Keratinocyte (primary cell): ENCODE data around the gene ARL15. TPM values are rescaled to one million over a fixed set of nuclear protein-coding genes. Genes with fewer than 3 reads are reported as not detected.

Source experiments
- DNase-seq: peaks from one replicate; pipeline ENCODE4 v3.0.0-alpha.2; 2011; ENCODE audit warnings: low read depth, missing footprints, low spot score
- FAIRE-seq: peaks from 2 replicates; lab custom pipeline; 2011; peaks lifted over from hg19 to GRCh38; lab: Jason Lieb, UNC
- H2AFZ ChIP-seq: 2 replicates; pipeline ENCODE4 v1.6.0; 2012; ENCODE audit warnings: low read length, control low read depth, inconsistent platforms; ENCODE audit not compliant: control insufficient read depth
- H3K27ac ChIP-seq: 2 replicates; pipeline ENCODE4 v1.5.1; 2011; ENCODE audit warnings: low read length; ENCODE audit not compliant: control insufficient read depth, insufficient read depth
- H3K27me3 ChIP-seq: 3 replicates; pipeline ENCODE4 v1.6.0; 2011; ENCODE audit warnings: low read length; ENCODE audit not compliant: control insufficient read depth, insufficient read depth; ENCODE audit errors: extremely low read depth
- H3K36me3 ChIP-seq, 2 experiments: 2 replicates in 1 of 2; 3 replicates in 1 of 2; pipeline ENCODE4 v1.5.1; 2011; ENCODE audit warnings: low read length in 2 of 2, mild to moderate bottlenecking in 1 of 2; ENCODE audit not compliant: control insufficient read depth in 2 of 2, insufficient read depth in 2 of 2; ENCODE audit errors: extremely low read depth in 1 of 2
- H3K4me1 ChIP-seq: 3 replicates; pipeline ENCODE4 v1.5.1; 2011; ENCODE audit warnings: low read length; ENCODE audit not compliant: control insufficient read depth, insufficient read depth; ENCODE audit errors: extremely low read depth
- H3K4me2 ChIP-seq: 3 replicates; pipeline ENCODE4 v1.6.0; 2011; ENCODE audit warnings: low read depth, low read length; ENCODE audit not compliant: control insufficient read depth, insufficient read depth; ENCODE audit errors: extremely low read depth
- H3K4me3 ChIP-seq, 3 experiments: fragments of 200-600 bp in 1 of 3; sonication (generic) in 1 of 3; 2 replicates in 2 of 3; 3 replicates in 1 of 3; pipeline ENCODE4 v1.5.1; 2011 to 2016; ENCODE audit warnings: low read length in 3 of 3, mild to moderate bottlenecking in 3 of 3, control low read depth in 2 of 3, inconsistent platforms in 1 of 3, low read depth in 1 of 3, mixed read lengths in 1 of 3, mixed run types in 1 of 3, moderate library complexity in 1 of 3; ENCODE audit not compliant: control insufficient read depth in 2 of 3, insufficient read depth in 2 of 3; ENCODE audit errors: extremely low read depth in 1 of 3
- H3K79me2 ChIP-seq: 2 replicates; pipeline ENCODE4 v1.6.0; 2012; ENCODE audit warnings: low read length; ENCODE audit not compliant: control insufficient read depth, insufficient read depth
- H3K9ac ChIP-seq: 3 replicates; pipeline ENCODE4 v1.6.0; 2011; ENCODE audit warnings: low read length; ENCODE audit not compliant: control insufficient read depth, insufficient read depth; ENCODE audit errors: extremely low read depth
- H3K9me1 ChIP-seq: 3 replicates; pipeline ENCODE4 v1.6.0; 2011; ENCODE audit warnings: low read length; ENCODE audit not compliant: control insufficient read depth, insufficient read depth; ENCODE audit errors: extremely low read depth
- H3K9me3 ChIP-seq: 2 replicates; pipeline ENCODE4 v1.5.1; 2012; ENCODE audit warnings: low read depth, low read length; ENCODE audit not compliant: control insufficient read depth
- H4K20me1 ChIP-seq: 3 replicates; pipeline ENCODE4 v1.6.0; 2011; ENCODE audit warnings: low read length; ENCODE audit not compliant: control insufficient read depth, insufficient read depth; ENCODE audit errors: extremely low read depth
- CTCF ChIP-seq, 3 experiments: IDR thresholded peaks in 1 of 3; conservative IDR thresholded peaks in 1 of 3; optimal IDR thresholded peaks in 1 of 3; 2 replicates in 2 of 3; 3 replicates in 1 of 3; pipeline versions ENCODE3 to v1.5.1; 2011; ENCODE audit warnings: low read length in 3 of 3, mild to moderate bottlenecking in 3 of 3, moderate library complexity in 2 of 3, control low read depth in 1 of 3, inconsistent platforms in 1 of 3; ENCODE audit not compliant: insufficient read depth in 2 of 3; ENCODE audit errors: extremely low read depth in 1 of 3
- EZH2 ChIP-seq: IDR thresholded peaks from one replicate; pipeline ENCODE4 v1.6.1; 2012; ENCODE audit warnings: inconsistent platforms, mild to moderate bottlenecking, low read length, moderate library complexity
- dilution Hi-C: fragments of 300-500 bp; cut with MboI; formaldehyde crosslinking; loops from one replicate; pipeline ENCODE4 v1.7.0; 2020; ENCODE audit warnings: low sequenced_read_pairs; ENCODE audit not compliant: extremely low pct_ligation_motif_present
- polyA plus RNA-seq, 5 experiments: library from polyadenylated mRNA; depleted of rRNA in 3 of 5; stranded (reverse) in 3 of 5; stranded (forward) in 1 of 5; unstranded in 1 of 5; fragments of >200 nt; gene quantifications; 1 replicate in 1 of 5; 2 replicates in 3 of 5; 3 replicates in 1 of 5; pipeline versions ENCODE4 v1.2.1 to v1.2.3, GENCODE V29; 2011 to 2012; ENCODE audit warnings: missing spikeins in 2 of 5, low read depth in 1 of 5, low replicate concordance in 1 of 5

The ARL15 gene
- polyA plus RNA-seq, 1 donor (not counting 4 experiments of a cell fraction or from before 2014, with no cell fraction given): 19.7 TPM

DNA sequence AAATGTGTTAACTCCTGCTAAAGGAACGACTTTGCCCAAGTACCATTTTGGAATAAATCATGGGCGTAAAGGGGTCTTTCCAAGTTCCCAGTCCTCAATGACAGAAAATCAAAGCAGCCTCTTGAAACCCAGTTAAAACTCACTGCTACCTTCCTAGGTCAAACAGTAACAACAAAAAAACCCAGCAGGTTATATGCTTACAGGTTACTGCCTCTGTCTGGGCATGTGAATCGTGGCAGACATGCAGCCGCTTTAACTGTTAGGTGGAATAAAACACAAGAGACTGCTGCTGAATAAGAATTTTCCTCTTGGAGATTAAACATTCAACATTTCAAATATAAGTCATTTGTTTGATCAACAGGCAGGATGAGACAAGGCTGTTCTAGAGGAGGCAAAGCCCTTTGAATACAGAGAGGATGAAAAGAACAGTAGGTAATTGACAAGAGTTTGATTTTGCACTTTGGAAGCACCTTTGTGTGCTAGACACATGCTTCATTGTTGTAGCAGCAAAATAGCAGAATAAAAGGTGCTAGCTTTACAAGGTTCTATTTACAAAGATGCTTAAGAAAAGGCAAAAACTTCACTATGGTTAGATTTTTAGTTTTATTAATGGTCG lies 430.6 kb downstream of the ARL15 start:
- no peaks in the 10 kb centered on the region for H4K20me1 ChIP-seq

DNA sequence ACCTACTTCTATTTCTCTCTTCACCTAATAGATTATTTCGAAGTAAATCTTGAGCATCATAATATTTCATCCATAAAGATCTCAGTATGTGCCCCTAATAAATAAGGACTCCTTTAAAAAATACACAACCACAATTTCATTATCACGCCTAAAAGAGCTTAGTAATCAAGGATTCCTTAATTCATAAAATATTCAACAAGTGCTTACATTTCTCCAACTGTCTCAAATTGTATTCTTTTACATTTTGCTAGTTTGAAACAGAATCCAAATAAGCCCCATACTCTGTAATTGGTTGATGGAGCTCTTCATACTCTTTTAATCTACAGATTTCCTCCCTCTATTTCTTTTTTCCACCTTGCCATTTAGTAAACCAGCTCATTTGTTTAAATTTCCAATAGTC lies 432.4 kb downstream of the ARL15 start:
- no peaks in the 10 kb centered on the region for H3K79me2 ChIP-seq
- no peak for FAIRE-seq
- no peak overlapping the region for H2AFZ ChIP-seq
- TF ChIP-seq EZH2 (no peak), CTCF (optimal IDR thresholded peaks at IDR 0.05 in 1 of 3, IDR thresholded peaks at IDR 0.05 in 1 of 3, conservative IDR thresholded peaks at IDR 0.05 in 1 of 3; ENCODE audit: extremely low read depth in 1 of 3, insufficient read depth in 2 of 3, low read length in 3 of 3) (no peak)
- no peak for DNase-seq
- H3K4me2 ChIP-seq: no peak overlapping the region
- H3K9ac ChIP-seq: no peak overlapping the region
- no peaks in the 10 kb centered on the region for H4K20me1 ChIP-seq
- H3K36me3 ChIP-seq: no peaks in the 10 kb centered on the region
- no peak overlapping the region for H3K27ac ChIP-seq
- H3K9me1 ChIP-seq: no peaks in the 10 kb centered on the region
- H3K4me1 ChIP-seq: no peaks in the 10 kb centered on the region
- no peak overlapping the region for H3K4me3 ChIP-seq
- dilution Hi-C loops: no loop called here
- no peaks in the 10 kb centered on the region for H3K9me3 ChIP-seq
- no peaks in the 10 kb centered on the region for H3K27me3 ChIP-seq

More for the DNA sequence above, 430.6 kb downstream of the ARL15 start:
- H3K9ac ChIP-seq: no peak overlapping the region
- H3K9me3 ChIP-seq: no peaks in the 10 kb centered on the region
- H3K27ac ChIP-seq: no peak overlapping the region
- no peaks in the 10 kb centered on the region for H3K9me1 ChIP-seq
- no peaks in the 10 kb centered on the region for H3K36me3 ChIP-seq
- dilution Hi-C loops: no loop called here
- FAIRE-seq (no peak), DNase-seq (no peak)
- H3K4me1 ChIP-seq: no peaks in the 10 kb centered on the region
- no peaks in the 10 kb centered on the region for H3K79me2 ChIP-seq
- no peak overlapping the region for H3K4me3 ChIP-seq
- H3K27me3 ChIP-seq: no peaks in the 10 kb centered on the region
- H3K4me2 ChIP-seq: no peak overlapping the region
- H2AFZ ChIP-seq: no peak overlapping the region
- TF ChIP-seq CTCF (optimal IDR thresholded peaks at IDR 0.05 in 1 of 3, IDR thresholded peaks at IDR 0.05 in 1 of 3, conservative IDR thresholded peaks at IDR 0.05 in 1 of 3; ENCODE audit: extremely low read depth in 1 of 3, insufficient read depth in 2 of 3, low read length in 3 of 3) (no peak), EZH2 (no peak)
